ENCODE data around the gene CX3CL1.
"Not testable (repeated sequence)": the region's sequence is repeated elsewhere in the genome, so short reads cannot be mapped to it uniquely, and the experiment has no call there.

The CX3CL1 gene

GRCh38 chr16:57383276-57384247, 11.3 kb downstream of the CX3CL1 start:
- no peak for DNase-seq

GRCh38 chr16:57384248-57385070, 12.2 kb downstream of the CX3CL1 start:
- DNase-seq, result no peak

GRCh38 chr16:57385083-57385482, 12.8 kb downstream of the CX3CL1 start:
- DNase-seq, result no peak

- no peak for DNase-seq
These were observed 14.2 kb downstream of the CX3CL1 start for GRCh38 chr16:57386381-57386951.

- no peak for DNase-seq
These were observed 15.5 kb downstream of the CX3CL1 start for GRCh38 chr16:57387598-57388354.

GRCh38 chr16:57388359-57389086, 16.2 kb downstream of the CX3CL1 start:
- no peak for DNase-seq

- DNase-seq, result no peak
These were observed 16.8 kb downstream of the CX3CL1 start for GRCh38 chr16:57389087-57389468.

- DNase-seq, result no peak
These were observed 18.5 kb downstream of the CX3CL1 start for GRCh38 chr16:57390636-57391295.

- no peak for DNase-seq
These were observed 19.0 kb downstream of the CX3CL1 start for GRCh38 chr16:57391300-57391699.

- no peak for DNase-seq
These were observed 19.4 kb downstream of the CX3CL1 start for GRCh38 chr16:57391708-57392107.

- no peak for DNase-seq
These were observed 20.4 kb downstream of the CX3CL1 start for GRCh38 chr16:57392694-57393093.

GRCh38 chr16:57394444-57394843, 22.2 kb downstream of the CX3CL1 start:
- no peak for DNase-seq

GRCh38 chr16:57395026-57395425, 22.7 kb downstream of the CX3CL1 start:
- no peak for DNase-seq

- DNase-seq, result no peak
These were observed 24.5 kb downstream of the CX3CL1 start for GRCh38 chr16:57396786-57397185.

GRCh38 chr16:57397493-57397892, 25.2 kb downstream of the CX3CL1 start:
- not testable (repeated sequence) for DNase-seq

GRCh38 chr16:57401943-57402640, 29.8 kb downstream of the CX3CL1 start:
- no peak for DNase-seq

- no peak for DNase-seq
These were observed 31.9 kb downstream of the CX3CL1 start, which contains the start of gene CCL17 for GRCh38 chr16:57403965-57404817. CCL17 (plus strand) TSS chr16:57404767; CDS start chr16:57413933, 9,166 bp downstream.

- DNase-seq, result no peak
These were observed 32.8 kb downstream of the CX3CL1 start for GRCh38 chr16:57405097-57405496.

- no peak for DNase-seq
These were observed 34.6 kb downstream of the CX3CL1 start for GRCh38 chr16:57406881-57407280.
